Mucosa of descending colon (tissue), 3 donors: ENCODE measurements around the gene CCDC9. TPM values are rescaled to one million over a fixed set of nuclear protein-coding genes. Genes with fewer than 3 reads are reported as not detected.
"Not testable (repeated sequence)": the region's sequence is repeated elsewhere in the genome, so short reads cannot be mapped to it uniquely, and the experiment has no call there.

ENCODE experiments used
- ATAC-seq: fragments of 200-7000 bp; cut with Tn5 transposase; one replicate; pipeline ENCODE4 v1.9.1; 2020; ENCODE audit warnings: mild to moderate bottlenecking, moderate library complexity
- DNase-seq, 3 donors: peaks; one replicate each; pipeline ENCODE4 v3.0.0-alpha.2; 2020
- H3K36me3 ChIP-seq: fragments of 200-600 bp; one replicate; pipeline ENCODE4 v1.8.0; 2021; ENCODE audit warnings: low read depth, mild to moderate bottlenecking
- H3K4me1 ChIP-seq: fragments of 200-600 bp; one replicate; pipeline ENCODE4 v1.8.0; 2021; ENCODE audit warnings: low read depth, mild to moderate bottlenecking
- H3K4me3 ChIP-seq: fragments of 200-600 bp; one replicate; pipeline ENCODE4 v1.8.0; 2021; ENCODE audit warnings: mild to moderate bottlenecking
- H3K9me3 ChIP-seq: fragments of 200-600 bp; one replicate; pipeline ENCODE4 v1.8.0; 2021; ENCODE audit warnings: mild to moderate bottlenecking
- intact Hi-C, 2 donors: fragments of 100-400 bp; cut with DNase I in 1 of 2; cut with micrococcal nuclease in 1 of 2; formaldehyde crosslinking; loops; one replicate each; pipeline versions ENCODE4 v1.11.0 to v1.11.1; 2022; cut with DNase I, micrococcal nuclease
- total RNA-seq, 3 donors: library from RNA; stranded (reverse); fragmentation: NEBNext Ultra II Directional in 2 of 3; extraction: Animal tissue kit (Norgen Biotek cat#: 25700) in 2 of 3; gene quantifications; one replicate each; pipeline versions ENCODE4 v1.2.1 to v1.2.4, GENCODE V29; 2021 to 2023
- TF ChIP-seq, protein P1 (sequence below): fragments of 200-600 bp; IDR thresholded peaks from one replicate; pipeline ENCODE4 v1.8.0; 2022; ENCODE audit warnings: antibody characterized with exemption, mild to moderate bottlenecking
- donor health status: DM: no; HTN: no; CAD: no; lungs with moderate emphysema.
- donor health status: DM: no; HTN: no; CAD: no.
- donor health status: DM: no; HTN: yes; CAD: no.

CCDC9 gene
- total RNA-seq, 3 donors from 2014 or later, result 33.3 to 46.9 (median 38.7) TPM

DNA sequence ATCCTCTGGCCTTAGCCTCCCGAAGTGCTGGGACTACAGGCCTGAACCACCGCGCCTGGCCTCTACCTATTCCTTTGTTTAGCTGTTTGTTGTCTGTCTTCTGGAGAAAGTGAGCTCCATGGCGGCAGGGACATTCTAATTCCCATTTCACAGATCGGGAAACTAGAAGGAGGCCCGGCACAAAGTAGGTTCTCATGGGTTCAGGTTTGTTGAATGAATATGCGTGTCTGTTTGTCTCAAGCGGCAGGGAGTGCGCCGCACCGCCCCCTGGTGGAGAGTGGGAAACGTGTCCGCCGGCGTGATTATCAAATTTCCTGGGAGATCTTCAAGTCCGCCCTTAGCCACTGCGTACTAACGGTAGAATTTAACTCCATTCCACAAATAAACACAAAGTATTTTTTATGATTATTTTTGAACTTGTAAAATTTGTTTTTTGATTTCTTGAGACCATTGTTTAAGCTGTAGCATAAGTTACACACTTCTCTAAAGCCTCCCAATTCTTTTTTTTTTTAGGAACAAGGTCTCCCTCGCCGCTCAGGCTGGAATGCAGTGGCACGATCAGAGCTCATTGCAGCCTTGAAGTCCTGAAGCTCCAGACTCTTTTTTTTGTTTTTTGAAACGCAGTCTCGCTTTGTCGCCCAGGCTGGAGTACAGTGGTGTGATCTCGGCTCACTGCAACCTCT lies 8.9 kb upstream of the CCDC9 start:
- H3K36me3 ChIP-seq, result no peaks in the 10 kb centered on the region
- H3K9me3 ChIP-seq, result no peaks in the 10 kb centered on the region
- no peak overlapping the region for H3K4me3 ChIP-seq
- intact Hi-C loops, result loop anchor here (5.0 kb wide), 3 partner anchors 40 to 100 kb away; no protein-coding TSS in a partner anchor
- DNase-seq (peak; percentile 82 to 87 (median 82)), ATAC-seq (peak; percentile 46)
- TF ChIP-seq, protein P1, sequence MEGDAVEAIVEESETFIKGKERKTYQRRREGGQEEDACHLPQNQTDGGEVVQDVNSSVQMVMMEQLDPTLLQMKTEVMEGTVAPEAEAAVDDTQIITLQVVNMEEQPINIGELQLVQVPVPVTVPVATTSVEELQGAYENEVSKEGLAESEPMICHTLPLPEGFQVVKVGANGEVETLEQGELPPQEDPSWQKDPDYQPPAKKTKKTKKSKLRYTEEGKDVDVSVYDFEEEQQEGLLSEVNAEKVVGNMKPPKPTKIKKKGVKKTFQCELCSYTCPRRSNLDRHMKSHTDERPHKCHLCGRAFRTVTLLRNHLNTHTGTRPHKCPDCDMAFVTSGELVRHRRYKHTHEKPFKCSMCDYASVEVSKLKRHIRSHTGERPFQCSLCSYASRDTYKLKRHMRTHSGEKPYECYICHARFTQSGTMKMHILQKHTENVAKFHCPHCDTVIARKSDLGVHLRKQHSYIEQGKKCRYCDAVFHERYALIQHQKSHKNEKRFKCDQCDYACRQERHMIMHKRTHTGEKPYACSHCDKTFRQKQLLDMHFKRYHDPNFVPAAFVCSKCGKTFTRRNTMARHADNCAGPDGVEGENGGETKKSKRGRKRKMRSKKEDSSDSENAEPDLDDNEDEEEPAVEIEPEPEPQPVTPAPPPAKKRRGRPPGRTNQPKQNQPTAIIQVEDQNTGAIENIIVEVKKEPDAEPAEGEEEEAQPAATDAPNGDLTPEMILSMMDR, result peak; percentile 83
- peaks cover 13% of the 10 kb centered on the region for H3K4me1 ChIP-seq

DNA sequence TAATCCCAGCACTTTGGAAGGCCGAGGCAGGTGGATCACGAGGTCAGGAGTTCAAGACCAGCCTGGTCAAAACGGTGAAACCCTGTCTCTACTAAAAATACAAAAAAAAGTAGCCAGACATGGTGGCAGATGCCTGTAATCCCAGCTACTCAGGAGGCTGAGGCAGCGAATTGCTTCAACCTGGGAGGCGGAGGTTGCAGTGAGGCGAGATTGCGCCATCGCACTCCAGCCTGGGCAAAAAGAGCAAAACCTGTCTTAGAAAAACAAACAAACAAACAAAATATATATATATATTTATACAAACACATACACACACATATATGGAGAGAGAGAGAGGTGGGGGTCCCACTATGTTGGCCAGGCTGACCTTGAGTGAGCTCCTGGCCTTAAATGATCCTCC lies 3.3 kb upstream of the CCDC9 start:
- DNase-seq, H3K4me3 ChIP-seq, H3K36me3 ChIP-seq, ATAC-seq, H3K9me3 ChIP-seq, intact Hi-C loops: not testable (repeated sequence)
- H3K4me1 ChIP-seq, result peaks cover 11% of the 10 kb centered on the region

DNA sequence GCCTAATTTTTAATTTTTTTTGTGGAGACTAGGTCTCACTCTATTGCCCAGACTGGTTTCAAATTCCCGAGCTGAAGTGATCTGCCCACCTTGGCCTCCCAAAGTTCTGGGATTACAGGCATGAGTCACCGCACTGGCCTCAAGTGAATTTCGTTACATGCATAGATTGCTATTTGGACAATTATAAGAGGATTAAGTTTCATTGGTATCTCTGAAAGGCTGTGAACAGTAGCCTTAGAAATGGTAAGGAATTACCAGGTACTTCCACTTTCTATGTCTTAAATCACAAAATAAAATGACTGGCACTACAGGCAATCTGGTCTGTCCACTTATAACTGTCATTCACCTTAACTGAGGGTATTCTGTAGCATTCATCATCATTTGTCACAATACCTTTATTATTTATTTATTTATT lies 2.9 kb upstream of the CCDC9 start:
- no peaks in the 10 kb centered on the region for H3K36me3 ChIP-seq
- H3K9me3 ChIP-seq, result no peaks in the 10 kb centered on the region
- intact Hi-C loops, result no loop called here
- ATAC-seq (no peak), DNase-seq (no peak)
- TF ChIP-seq, protein P1, result no peak
- H3K4me3 ChIP-seq, result no peak overlapping the region
- H3K4me1 ChIP-seq, result peaks cover 16% of the 10 kb centered on the region

DNA sequence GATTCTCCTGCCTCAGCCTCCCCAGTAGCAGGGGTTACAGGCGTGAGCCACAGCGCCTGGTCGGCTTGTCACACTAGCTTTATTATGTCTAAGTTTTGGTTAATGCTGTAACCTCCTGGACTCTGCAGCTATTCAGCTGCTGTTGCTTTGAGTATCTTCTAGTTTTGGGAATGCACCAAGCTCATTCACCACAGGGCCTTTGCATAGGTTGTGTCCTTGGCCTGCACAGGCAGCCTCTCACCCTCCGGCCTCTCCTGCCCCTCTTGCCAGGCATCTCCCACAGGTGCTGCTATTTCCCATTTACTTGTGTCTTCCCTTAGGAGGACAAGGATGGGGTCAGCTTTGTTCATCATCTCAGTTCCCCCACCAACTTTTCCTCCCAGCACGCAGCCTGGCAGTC lies 2.4 kb upstream of the CCDC9 start:
- intact Hi-C loops, result no loop called here
- no peak for DNase-seq
- ATAC-seq, result no peak
- Histone ChIP-seq H3K4me1 (peaks cover 21% of the 10 kb centered on the region), H3K9me3 (no peaks in the 10 kb centered on the region), H3K36me3 (no peaks in the 10 kb centered on the region), H3K4me3 (no peak overlapping the region)
- TF ChIP-seq, protein P1, result no peak

DNA sequence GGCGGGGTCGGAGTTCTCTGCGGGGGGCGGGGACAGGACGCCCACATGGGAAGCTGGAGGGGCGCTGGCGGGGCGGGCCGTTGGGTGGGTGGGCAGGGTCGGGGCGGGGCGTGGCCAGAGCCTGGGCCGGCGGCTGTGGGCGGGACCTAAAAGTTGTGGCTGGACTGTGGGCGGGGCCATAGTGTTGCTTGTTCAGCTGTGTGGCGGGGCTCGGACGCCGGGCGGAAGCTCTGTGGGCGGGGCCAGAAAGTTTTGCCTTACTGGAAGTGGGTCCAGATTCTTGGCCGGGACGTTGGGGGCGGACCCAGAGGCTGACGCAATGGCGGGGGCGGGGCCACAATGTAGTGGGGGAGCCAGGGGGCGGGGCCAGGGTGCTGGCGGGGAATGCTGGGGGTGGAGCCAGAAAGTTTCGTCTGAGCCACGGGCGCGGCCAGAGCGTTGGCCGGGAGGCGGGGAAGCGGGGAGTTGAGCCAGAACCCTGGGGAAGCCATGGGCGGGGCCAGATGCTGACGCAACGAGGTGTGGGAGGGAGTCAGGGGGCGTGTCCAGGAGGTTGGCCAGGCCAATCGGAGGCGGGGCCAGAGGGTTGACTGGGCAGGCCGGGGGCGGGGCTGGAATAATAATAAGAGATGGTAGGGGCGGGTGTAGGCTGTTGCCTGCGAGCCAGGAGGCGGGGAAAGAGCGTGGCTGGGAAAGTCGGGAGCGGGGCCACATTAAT lies 527 bp downstream of the CCDC9 start:
- TF ChIP-seq, protein P1, result no peak
- Histone ChIP-seq H3K4me1 (peaks cover 23% of the 10 kb centered on the region), H3K9me3 (no peaks in the 10 kb centered on the region), H3K4me3 (peak overlapping the region; percentile 23), H3K36me3 (no peaks in the 10 kb centered on the region)
- intact Hi-C loops, result no loop called here
- ATAC-seq (peak; percentile 83), DNase-seq (peak; percentile 100)

DNA sequence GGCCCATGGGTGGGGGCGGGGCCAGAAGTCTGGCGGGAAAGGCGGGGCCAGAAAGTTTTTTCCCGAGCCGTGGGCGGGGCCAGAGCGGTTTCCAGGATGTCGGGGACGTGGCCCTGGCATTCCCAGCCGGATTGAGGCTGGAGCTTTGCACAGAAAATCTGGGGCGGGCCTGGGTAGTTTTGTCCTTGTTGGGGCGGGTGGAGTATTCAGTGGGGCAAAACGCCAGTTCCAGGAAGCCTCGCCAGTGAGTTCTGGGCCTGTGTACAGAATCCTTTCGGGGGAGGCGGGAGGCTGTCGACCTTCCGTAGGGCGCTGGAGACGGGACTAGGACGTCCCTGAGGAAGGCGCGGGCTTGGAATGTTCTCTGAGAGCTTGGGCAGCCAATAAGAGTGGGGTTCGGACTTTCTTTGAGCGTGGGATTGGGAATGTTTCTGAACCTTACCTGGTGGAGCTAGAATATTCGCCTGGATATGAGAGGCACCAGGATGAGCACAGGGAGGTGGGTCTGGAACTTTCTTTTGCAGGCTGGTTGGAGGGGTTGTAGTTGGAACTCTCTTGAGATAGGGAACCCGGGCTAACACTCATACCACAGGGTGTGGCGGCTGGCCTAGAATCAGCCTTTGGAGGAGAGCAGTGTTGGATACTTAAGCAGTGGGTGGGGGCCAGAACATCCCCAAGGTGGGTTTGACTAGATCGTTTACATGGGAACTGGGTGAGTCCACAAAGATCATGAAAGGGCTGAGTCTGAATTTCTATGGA lies 1.3 kb downstream of the CCDC9 start:
- H3K4me1 ChIP-seq, result peaks cover 23% of the 10 kb centered on the region
- H3K4me3 ChIP-seq, result peak overlapping the region; percentile 23
- intact Hi-C loops, result no loop called here
- TF ChIP-seq, protein P1, result no peak
- H3K9me3 ChIP-seq, result no peaks in the 10 kb centered on the region
- H3K36me3 ChIP-seq, result no peaks in the 10 kb centered on the region
- peak; percentile 14 for ATAC-seq
- DNase-seq, result peak in 1 of 3 donors; percentile 53
